H1 (cell line): Measurements from ENCODE around the gene TCF19. TPM values are rescaled to one million over a fixed set of nuclear protein-coding genes. Genes with fewer than 3 reads are reported as not detected.

Experiments used
- CTCF ChIA-PET: fragments of 300-600 bp; sonication (Branson Sonifier 250); formaldehyde crosslinking; loops from one replicate; lab custom pipeline; 2021; ENCODE audit not compliant: partially characterized antibody; lab: Charles Lee
- POLR2A ChIA-PET: fragments of 300-600 bp; sonication (Branson Sonifier 250); formaldehyde crosslinking; loops from one replicate; lab custom pipeline; 2021; ENCODE audit warnings: inconsistent platforms; ENCODE audit not compliant: partially characterized antibody; lab: Charles Lee
- DNase-seq, 2 experiments: peaks; one replicate each; pipeline versions ENCODE4 v3.0.0 to v3.0.0-alpha.2; 2010 to 2022; ENCODE audit warnings: low spot score in 2 of 2, low read depth in 1 of 2, mixed read lengths in 1 of 2
- FAIRE-seq: peaks from 2 replicates; lab custom pipeline; 2011; peaks lifted over from hg19 to GRCh38; lab: Jason Lieb, UNC
- H2AFZ ChIP-seq: 2 replicates; pipeline ENCODE4 v1.8.1; 2012; ENCODE audit warnings: low read length, inconsistent platforms
- H2AK5ac ChIP-seq: 2 replicates; pipeline ENCODE4 v1.6.1; 2013; ENCODE audit warnings: low read depth, low read length
- H2BK120ac ChIP-seq: replicated peaks from 2 replicates; pipeline ENCODE3; 2013; ENCODE audit warnings: low read depth, low read length, inconsistent platforms
- H2BK12ac ChIP-seq: 2 replicates; pipeline ENCODE4 v1.6.1; 2013; ENCODE audit warnings: low read depth, low read length
- H2BK15ac ChIP-seq: 2 replicates; pipeline ENCODE4 v1.6.1; 2013; ENCODE audit warnings: low read length
- H2BK20ac ChIP-seq: 2 replicates; pipeline ENCODE4 v1.6.1; 2013; ENCODE audit warnings: low read length
- H2BK5ac ChIP-seq: 2 replicates; pipeline ENCODE4 v1.6.1; 2013; ENCODE audit warnings: low read depth, low read length
- H3K14ac ChIP-seq: 2 replicates; pipeline ENCODE4 v1.6.1; 2013; ENCODE audit warnings: inconsistent platforms; ENCODE audit not compliant: insufficient read length
- H3K18ac ChIP-seq: 2 replicates; pipeline ENCODE4 v1.6.1; 2013; ENCODE audit warnings: low read length; ENCODE audit errors: extremely low read depth
- H3K23ac ChIP-seq: 2 replicates; pipeline ENCODE4 v1.6.1; 2013; ENCODE audit warnings: inconsistent platforms; ENCODE audit not compliant: insufficient read length
- H3K23me2 ChIP-seq: 2 replicates; pipeline ENCODE4 v1.6.1; 2013; ENCODE audit warnings: low read depth, low read length
- H3K27ac ChIP-seq: 2 replicates; pipeline ENCODE4 v1.6.1; 2011; ENCODE audit warnings: low read depth, low read length, inconsistent platforms
- H3K27me3 ChIP-seq, 4 experiments: replicated peaks in 1 of 4; 1 replicate in 1 of 4; 2 replicates in 3 of 4; pipeline versions ENCODE4 v1.6.1 to v1.8.1; 2011 to 2013; ENCODE audit warnings: low read length in 3 of 4, mild to moderate bottlenecking in 3 of 4, inconsistent platforms in 2 of 4, mixed read lengths in 2 of 4, moderate library complexity in 1 of 4; ENCODE audit not compliant: control insufficient read depth in 3 of 4, insufficient read depth in 3 of 4; ENCODE audit errors: extremely low read depth in 1 of 4
- H3K36me3 ChIP-seq, 4 experiments: 2 replicates each; pipeline versions ENCODE4 v1.6.1 to v1.8.1; 2011 to 2013; ENCODE audit warnings: mild to moderate bottlenecking in 4 of 4, low read length in 3 of 4, moderate library complexity in 2 of 4, control low read depth in 1 of 4, inconsistent platforms in 1 of 4; ENCODE audit not compliant: insufficient read depth in 4 of 4, control insufficient read depth in 2 of 4
- H3K4ac ChIP-seq: replicated peaks from 2 replicates; pipeline ENCODE3; 2013; ENCODE audit warnings: low read length, low read depth, mixed read lengths, inconsistent platforms; ENCODE audit not compliant: insufficient read length
- H3K4me1 ChIP-seq, 4 experiments: replicated peaks in 1 of 4; 1 replicate in 1 of 4; 2 replicates in 3 of 4; pipeline versions ENCODE4 v1.6.1 to v1.8.1; 2011 to 2013; ENCODE audit warnings: low read length in 3 of 4, inconsistent platforms in 2 of 4, mixed read lengths in 1 of 4; ENCODE audit not compliant: insufficient read depth in 4 of 4, control insufficient read depth in 3 of 4
- H3K4me2 ChIP-seq, 2 experiments: 2 replicates each; pipeline versions ENCODE4 v1.6.1 to v1.8.1; 2011 to 2013; ENCODE audit warnings: low read depth in 2 of 2, low read length in 2 of 2, control low read depth in 1 of 2, inconsistent platforms in 1 of 2, mild to moderate bottlenecking in 1 of 2; ENCODE audit not compliant: insufficient read depth in 1 of 2
- H3K4me3 ChIP-seq, 4 experiments: fragments of 200-600, 300-600 bp in 1 of 4; sonication (generic), shearing (Covaris generic), sonication (Bioruptor Twin) in 1 of 4; 2 replicates each; pipeline versions ENCODE4 v1.5.1 to v1.8.1; 2011 to 2016; ENCODE audit warnings: low read length in 4 of 4, low read depth in 3 of 4, control low read depth in 2 of 4, inconsistent platforms in 2 of 4, mild to moderate bottlenecking in 2 of 4, mixed read lengths in 1 of 4, moderate library complexity in 1 of 4; ENCODE audit not compliant: insufficient read depth in 2 of 4; ENCODE audit errors: extremely low read depth in 1 of 4
- H3K56ac ChIP-seq: replicated peaks from 2 replicates; pipeline ENCODE3; 2013; ENCODE audit warnings: low read depth, mild to moderate bottlenecking, mixed read lengths, low read length, inconsistent platforms; ENCODE audit not compliant: insufficient read length
- H3K79me1 ChIP-seq: 2 replicates; pipeline ENCODE4 v1.6.1; 2013; ENCODE audit warnings: low read depth, low read length, control low read depth
- H3K79me2 ChIP-seq, 2 experiments: 2 replicates each; pipeline versions ENCODE4 v1.6.1 to v1.8.1; 2012 to 2013; ENCODE audit warnings: low read length in 2 of 2, mild to moderate bottlenecking in 2 of 2, inconsistent platforms in 1 of 2; ENCODE audit not compliant: insufficient read depth in 2 of 2, control insufficient read depth in 1 of 2
- H3K9ac ChIP-seq, 4 experiments: replicated peaks in 1 of 4; 1 replicate in 1 of 4; 2 replicates in 3 of 4; pipeline versions ENCODE4 v1.6.1 to v1.8.1; 2011 to 2013; ENCODE audit warnings: low read depth in 3 of 4, low read length in 3 of 4, control low read depth in 2 of 4, mild to moderate bottlenecking in 2 of 4, moderate library complexity in 2 of 4, inconsistent platforms in 1 of 4; ENCODE audit errors: extremely low read depth in 1 of 4
- H3K9me3 ChIP-seq, 2 experiments: 2 replicates each; pipeline versions ENCODE4 v1.6.1 to v1.8.1; 2012 to 2013; ENCODE audit warnings: mild to moderate bottlenecking in 2 of 2, moderate library complexity in 2 of 2, control low read depth in 1 of 2, inconsistent platforms in 1 of 2, low read depth in 1 of 2, low read length in 1 of 2, mixed read lengths in 1 of 2; ENCODE audit not compliant: insufficient read depth in 2 of 2
- H4K20me1 ChIP-seq, 2 experiments: replicated peaks in 1 of 2; 2 replicates each; pipeline versions ENCODE3 to v1.8.1; 2011 to 2013; ENCODE audit warnings: inconsistent platforms in 2 of 2, low read length in 2 of 2, mild to moderate bottlenecking in 1 of 2; ENCODE audit not compliant: insufficient read depth in 2 of 2, control insufficient read depth in 1 of 2
- H4K5ac ChIP-seq: 2 replicates; pipeline ENCODE4 v1.6.1; 2013; ENCODE audit warnings: low read length, low read depth, mixed read lengths, inconsistent platforms; ENCODE audit not compliant: insufficient read length
- H4K8ac ChIP-seq: 2 replicates; pipeline ENCODE4 v1.8.0; 2013; ENCODE audit warnings: mild to moderate bottlenecking, moderate library complexity, low read length, inconsistent platforms; ENCODE audit not compliant: insufficient read depth; ENCODE audit errors: extremely low read depth
- H4K91ac ChIP-seq: replicated peaks from 2 replicates; pipeline ENCODE3; 2013; ENCODE audit warnings: low read length, mixed read lengths, inconsistent platforms; ENCODE audit not compliant: insufficient read length
- BCL11A ChIP-seq, 2 experiments: IDR thresholded peaks; one replicate each; pipeline ENCODE4 v1.6.1; 2011; ENCODE audit warnings: low read depth in 2 of 2, low read length in 2 of 2, mild to moderate bottlenecking in 2 of 2
- BRCA1 ChIP-seq: IDR thresholded peaks from 2 replicates; pipeline ENCODE4 v1.6.1; 2012; ENCODE audit warnings: low read depth, low read length, improper control_type of control experiment
- CEBPB ChIP-seq: IDR thresholded peaks from 2 replicates; pipeline ENCODE4 v1.6.1; 2012; ENCODE audit warnings: low read depth, low read length
- CTBP2 ChIP-seq: IDR thresholded peaks from 2 replicates; pipeline ENCODE4 v1.7.0; 2011; ENCODE audit warnings: borderline replicate concordance, mild to moderate bottlenecking, moderate library complexity, mixed read lengths, low read length; ENCODE audit not compliant: insufficient read depth, insufficient read length
- GABPA ChIP-seq: IDR thresholded peaks from 2 replicates; pipeline ENCODE4 v1.6.1; 2011; ENCODE audit warnings: mild to moderate bottlenecking, low read length, moderate library complexity, borderline replicate concordance; ENCODE audit not compliant: insufficient read depth
- NRF1 ChIP-seq: IDR thresholded peaks from 2 replicates; pipeline ENCODE4 v1.6.1; 2011; ENCODE audit warnings: mild to moderate bottlenecking, low read depth, low read length, improper control_type of control experiment
- POLR2A ChIP-seq, 2 experiments: IDR thresholded peaks; 1 replicate in 1 of 2; 2 replicates in 1 of 2; pipeline ENCODE4 v1.6.1; 2011; ENCODE audit warnings: low read depth in 2 of 2, low read length in 2 of 2, mild to moderate bottlenecking in 2 of 2; ENCODE audit errors: control extremely low read depth in 1 of 2
- SAP30 ChIP-seq: fragments of 300-600 bp; sonication (generic); IDR thresholded peaks from 2 replicates; pipeline ENCODE4 v1.7.1; 2012; ENCODE audit warnings: low read length, moderate library complexity, mild to moderate bottlenecking, inconsistent platforms; ENCODE audit not compliant: insufficient read depth, insufficient replicate concordance
- SIRT6 ChIP-seq: IDR thresholded peaks from one replicate; pipeline ENCODE4 v1.7.1; 2012; ENCODE audit warnings: low read length, inconsistent platforms
- SP2 ChIP-seq: IDR thresholded peaks from 2 replicates; pipeline ENCODE4 v1.6.1; 2012; ENCODE audit warnings: mild to moderate bottlenecking, low read length, inconsistent platforms
- TCF12 ChIP-seq: IDR thresholded peaks from 2 replicates; pipeline ENCODE4 v1.6.1; 2011; ENCODE audit warnings: low read depth, mild to moderate bottlenecking, low read length
- WGBS, 2 experiments: shearing (Covaris generic) in 1 of 2; methylation state at CpG; one replicate each; pipeline versions ENCODE4 v1.1.6 to v1.1.7; 2013 to 2015; ENCODE audit warnings: low lambda C conversion rate in 2 of 2, mixed read lengths in 2 of 2, inconsistent platforms in 1 of 2, low coverage in 1 of 2, missing lambda C conversion rate in 1 of 2; ENCODE audit not compliant: insufficient replicate concordance in 2 of 2, insufficient coverage in 1 of 2, insufficient read length in 1 of 2; ENCODE audit errors: extremely low coverage in 1 of 2, missing lambda C conversion rate in 1 of 2; 5-methylcytosine and 5-hydroxymethylcytosine counted together
- polyA plus RNA-seq, 7 experiments: library from polyadenylated mRNA; depleted of rRNA in 3 of 7; stranded (reverse) in 5 of 7; unstranded in 2 of 7; fragments of >200 nt in 5 of 7; fragments of 200-250 nt in 2 of 7; gene quantifications; 1 replicate in 5 of 7; 2 replicates in 1 of 7; 4 replicates in 1 of 7; pipeline versions ENCODE4 v1.2.1 to v1.2.3, GENCODE V29; 2011 to 2013; ENCODE audit warnings: missing spikeins in 2 of 7, mixed read lengths in 2 of 7
- total RNA-seq: library from RNA; stranded (reverse); fragmentation: NEBNext Ultra II Directional; extraction: Animal tissue kit (Norgen Biotek cat#: 25700); gene quantifications from 2 replicates; pipeline ENCODE4 v1.2.1, GENCODE V29; 2021
- TF ChIP-seq, protein P1 (sequence below), 3 experiments: IDR thresholded peaks; 1 replicate in 2 of 3; 2 replicates in 1 of 3; pipeline versions ENCODE4 v1.5.1 to v1.6.1; 2011; ENCODE audit warnings: low read length in 3 of 3, mild to moderate bottlenecking in 3 of 3, inconsistent platforms in 2 of 3, low read depth in 1 of 3, moderate library complexity in 1 of 3; ENCODE audit not compliant: insufficient read depth in 1 of 3; ENCODE audit errors: control extremely low read depth in 1 of 3

Gene TCF19
- total and polyA plus RNA-seq, 2 of the 8 experiments (the other 6 are each of a cell fraction or from before 2014, with no cell fraction given) = 7.2 to 11.0 TPM

DNA sequence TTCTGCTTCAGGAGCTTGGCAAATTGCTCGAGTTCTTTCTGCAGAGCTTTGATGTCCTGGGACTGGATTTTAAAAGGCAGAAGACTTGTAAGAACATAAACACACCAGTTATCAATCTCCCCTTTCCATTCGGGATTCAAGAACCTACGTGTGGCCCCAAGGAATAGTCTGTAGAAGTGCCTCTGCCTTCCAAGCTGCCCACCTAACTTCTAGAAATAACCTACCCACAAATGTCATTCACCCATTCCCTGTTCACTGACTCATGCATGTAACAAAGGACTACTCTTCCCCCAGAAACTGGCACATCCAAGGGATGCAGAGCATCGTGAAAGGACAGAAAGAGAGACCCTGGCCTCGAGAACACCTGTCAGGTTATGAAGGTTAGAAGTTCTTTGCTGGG is 7.6 kb downstream of the TCF19 start:
- H2BK20ac ChIP-seq = no peak overlapping the region
- H3K56ac ChIP-seq = no peak overlapping the region
- no peak overlapping the region for H3K4me3 ChIP-seq
- no peak overlapping the region for H2BK120ac ChIP-seq
- H2BK12ac ChIP-seq = no peak overlapping the region
- no peak overlapping the region for H2AK5ac ChIP-seq
- H3K23ac ChIP-seq = no peak overlapping the region
- ChIA-PET POLR2A (interaction anchor here (0.9 to 68.5 kb wide), 5 partner anchors 3 to 551 kb away, joined by 3 to 2251 read pairs (median 5); partner anchors contain the start of genes CCHCR1, CDSN, POU5F1 and PSORS1C1), CTCF (interaction anchor here (0.7 to 5.9 kb wide), 9 partner anchors 18 to 435 kb away, joined by 3 to 56 read pairs (median 4); partner anchors contain the start of gene C6orf15)
- DNase-seq (no peak), FAIRE-seq (no peak)
- peaks cover 23 to 55% of the 10 kb centered on the region in 2 experiments for H3K79me2 ChIP-seq
- H3K23me2 ChIP-seq = peaks cover 5% of the 10 kb centered on the region
- H4K91ac ChIP-seq = no peak overlapping the region
- peaks cover 14 to 38% (median 23%) of the 10 kb centered on the region in 4 experiments for H3K36me3 ChIP-seq
- peak overlapping the region in 1 of 2 experiments; percentile 29; a peak in 1 of 4 replicates for H3K4me2 ChIP-seq
- no peak overlapping the region for H4K5ac ChIP-seq
- no peak overlapping the region for H3K4ac ChIP-seq
- H4K20me1 ChIP-seq = peaks cover 10 to 22% of the 10 kb centered on the region in 2 experiments
- H3K4me1 ChIP-seq = peaks cover 4 to 20% (median 7%) of the 10 kb centered on the region in 4 experiments
- H3K9me3 ChIP-seq = no peaks in the 10 kb centered on the region
- H4K8ac ChIP-seq = no peak overlapping the region
- WGBS, 2 experiments = 80% methylated on average over 5 of the region's 5 CpGs; no CpG with 5 or more reads in 1 of the 2 experiments
- H3K27me3 ChIP-seq = no peaks in the 10 kb centered on the region
- no peak overlapping the region for H3K18ac ChIP-seq
- H2AFZ ChIP-seq = no peak overlapping the region
- peaks cover 8% of the 10 kb centered on the region for H3K79me1 ChIP-seq
- H3K27ac ChIP-seq = no peak overlapping the region
- H3K9ac ChIP-seq = no peak overlapping the region; a peak in 1 of 7 replicates
- H3K14ac ChIP-seq = no peak overlapping the region
- H2BK5ac ChIP-seq = no peak overlapping the region
- no peak overlapping the region for H2BK15ac ChIP-seq
- TF ChIP-seq BRCA1 (no peak), GABPA (no peak), BCL11A (IDR thresholded peaks at IDR 0.05; ENCODE audit: low read depth in 2 of 2, low read length in 2 of 2) (no peak), SP2 (no peak), NRF1 (no peak), POLR2A (IDR thresholded peaks at IDR 0.05; ENCODE audit: control extremely low read depth in 1 of 2, low read depth in 2 of 2, low read length in 2 of 2) (no peak), SAP30 (no peak), SIRT6 (no peak), CTBP2 (no peak), TCF12 (no peak), CEBPB (no peak)
- TF ChIP-seq, protein P1, sequence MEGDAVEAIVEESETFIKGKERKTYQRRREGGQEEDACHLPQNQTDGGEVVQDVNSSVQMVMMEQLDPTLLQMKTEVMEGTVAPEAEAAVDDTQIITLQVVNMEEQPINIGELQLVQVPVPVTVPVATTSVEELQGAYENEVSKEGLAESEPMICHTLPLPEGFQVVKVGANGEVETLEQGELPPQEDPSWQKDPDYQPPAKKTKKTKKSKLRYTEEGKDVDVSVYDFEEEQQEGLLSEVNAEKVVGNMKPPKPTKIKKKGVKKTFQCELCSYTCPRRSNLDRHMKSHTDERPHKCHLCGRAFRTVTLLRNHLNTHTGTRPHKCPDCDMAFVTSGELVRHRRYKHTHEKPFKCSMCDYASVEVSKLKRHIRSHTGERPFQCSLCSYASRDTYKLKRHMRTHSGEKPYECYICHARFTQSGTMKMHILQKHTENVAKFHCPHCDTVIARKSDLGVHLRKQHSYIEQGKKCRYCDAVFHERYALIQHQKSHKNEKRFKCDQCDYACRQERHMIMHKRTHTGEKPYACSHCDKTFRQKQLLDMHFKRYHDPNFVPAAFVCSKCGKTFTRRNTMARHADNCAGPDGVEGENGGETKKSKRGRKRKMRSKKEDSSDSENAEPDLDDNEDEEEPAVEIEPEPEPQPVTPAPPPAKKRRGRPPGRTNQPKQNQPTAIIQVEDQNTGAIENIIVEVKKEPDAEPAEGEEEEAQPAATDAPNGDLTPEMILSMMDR (IDR thresholded peaks at IDR 0.05; ENCODE audit: control extremely low read depth in 1 of 3, insufficient read depth in 1 of 3, low read depth in 1 of 3, low read length in 3 of 3) = no peak
